A375 (cell line): ENCODE measurements around the gene TAF11L3. TPM values are rescaled to one million over a fixed set of nuclear protein-coding genes. Genes with fewer than 3 reads are reported as not detected.

ENCODE experiments used
- small RNA-seq: library from RNA; depleted of rRNA; stranded (forward); fragments of <200 nt; gene quantifications from one replicate; pipeline ENCODE3, GENCODE V24; 2014
- total RNA-seq: library from RNA; depleted of rRNA; stranded (reverse); fragments of >200 nt; shearing (Covaris generic); gene quantifications from 2 replicates; pipeline ENCODE4 v1.2.3, GENCODE V29; 2014; rRNA removed

The TAF11L3 gene
- total RNA-seq = not detected in 2 replicates

DNA sequence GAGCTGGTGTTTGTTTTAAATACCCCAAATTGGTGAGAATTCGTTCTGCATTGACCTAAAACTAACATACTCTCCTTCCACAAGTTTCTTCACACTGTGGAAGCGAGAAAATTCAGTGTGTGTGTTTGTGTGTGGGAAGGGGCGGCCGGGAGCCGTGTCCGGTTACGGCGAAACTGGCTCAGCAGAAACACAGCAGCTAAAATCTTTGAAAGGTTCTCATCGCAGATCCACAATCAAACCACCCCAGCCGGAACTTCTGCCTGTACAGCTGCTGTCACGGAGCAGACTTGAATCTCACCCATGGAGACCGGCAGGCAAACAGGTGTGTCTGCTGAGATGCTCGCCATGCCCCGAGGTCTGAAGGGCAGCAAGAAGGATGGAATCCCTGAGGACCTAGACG lies at the start of gene TAF11L3:
Gene TAF11L3 (plus strand): TSS at position 301 of the 400 bp plus-strand sequence.

DNA sequence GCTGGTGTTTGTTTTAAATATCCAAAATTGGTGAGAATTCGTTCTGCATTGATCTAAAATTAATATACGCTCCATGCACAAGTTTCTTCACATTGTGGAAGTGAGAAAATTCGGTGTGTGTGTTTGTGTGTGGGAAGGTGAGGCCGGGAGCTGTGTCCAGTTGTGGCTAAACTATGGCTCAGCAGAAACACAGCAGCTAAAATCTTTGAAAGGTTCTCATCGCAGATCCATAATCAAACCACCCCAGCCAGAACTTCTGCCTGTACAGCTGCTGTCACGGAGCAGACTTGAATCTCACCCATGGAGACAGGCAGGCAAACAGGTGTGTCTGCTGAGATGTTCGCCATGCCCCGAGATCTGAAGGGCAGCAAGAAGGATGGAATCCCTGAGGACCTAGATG lies 20.2 kb upstream of the TAF11L3 start, which contains the start of gene TAF11L2:
Gene TAF11L2 (plus strand): TSS at position 301 of the 400 bp plus-strand sequence.

DNA sequence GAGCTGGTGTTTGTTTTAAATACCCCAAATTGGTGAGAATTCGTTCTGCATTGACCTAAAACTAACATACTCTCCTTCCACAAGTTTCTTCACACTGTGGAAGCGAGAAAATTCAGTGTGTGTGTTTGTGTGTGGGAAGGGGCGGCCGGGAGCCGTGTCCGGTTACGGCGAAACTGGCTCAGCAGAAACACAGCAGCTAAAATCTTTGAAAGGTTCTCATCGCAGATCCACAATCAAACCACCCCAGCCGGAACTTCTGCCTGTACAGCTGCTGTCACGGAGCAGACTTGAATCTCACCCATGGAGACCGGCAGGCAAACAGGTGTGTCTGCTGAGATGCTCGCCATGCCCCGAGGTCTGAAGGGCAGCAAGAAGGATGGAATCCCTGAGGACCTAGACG lies 3.3 kb downstream of the TAF11L3 start, which contains the start of gene TAF11L4:
Gene TAF11L4 (plus strand): TSS at position 301 of the 400 bp plus-strand sequence.

DNA sequence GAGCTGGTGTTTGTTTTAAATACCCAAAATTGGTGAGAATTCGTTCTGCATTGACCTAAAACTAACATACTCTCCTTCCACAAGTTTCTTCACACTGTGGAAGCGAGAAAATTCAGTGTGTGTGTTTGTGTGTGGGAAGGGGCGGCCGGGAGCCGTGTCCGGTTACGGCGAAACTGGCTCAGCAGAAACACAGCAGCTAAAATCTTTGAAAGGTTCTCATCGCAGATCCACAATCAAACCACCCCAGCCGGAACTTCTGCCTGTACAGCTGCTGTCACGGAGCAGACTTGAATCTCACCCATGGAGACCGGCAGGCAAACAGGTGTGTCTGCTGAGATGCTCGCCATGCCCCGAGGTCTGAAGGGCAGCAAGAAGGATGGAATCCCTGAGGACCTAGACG lies 6.8 kb downstream of the TAF11L3 start, which contains the start of gene TAF11L5:
Gene TAF11L5 (plus strand): TSS at position 301 of the 400 bp plus-strand sequence.

DNA sequence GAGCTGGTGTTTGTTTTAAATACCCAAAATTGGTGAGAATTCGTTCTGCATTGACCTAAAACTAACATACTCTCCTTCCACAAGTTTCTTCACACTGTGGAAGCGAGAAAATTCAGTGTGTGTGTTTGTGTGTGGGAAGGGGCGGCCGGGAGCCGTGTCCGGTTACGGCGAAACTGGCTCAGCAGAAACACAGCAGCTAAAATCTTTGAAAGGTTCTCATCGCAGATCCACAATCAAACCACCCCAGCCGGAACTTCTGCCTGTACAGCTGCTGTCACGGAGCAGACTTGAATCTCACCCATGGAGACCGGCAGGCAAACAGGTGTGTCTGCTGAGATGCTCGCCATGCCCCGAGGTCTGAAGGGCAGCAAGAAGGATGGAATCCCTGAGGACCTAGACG lies 10.2 kb downstream of the TAF11L3 start, which contains the start of gene TAF11L6:
Gene TAF11L6 (plus strand): TSS at position 301 of the 400 bp plus-strand sequence.

Small RNA genes within 50 kb of the gene (small RNA-seq; reads per million reads assigned to genes)
- not detected for gene AC106774.3

Other genes starting within 250 kb of the TAF11L3 start
- gene TAF11L2, start 20.1 kb upstream of the TAF11L3 start, total RNA-seq = not detected in 2 replicates
- gene TAF11L4, start 3.4 kb downstream of the TAF11L3 start, total RNA-seq = not detected in 2 replicates
- not detected in 2 replicates for gene TAF11L5, start 6.9 kb downstream of the TAF11L3 start, total RNA-seq
- gene TAF11L6, start 10.3 kb downstream of the TAF11L3 start, total RNA-seq = not detected in 2 replicates
- not detected in 2 replicates for gene TAF11L7, start 67.4 kb downstream of the TAF11L3 start, total RNA-seq
- not detected in 2 replicates for gene TAF11L8, start 72.6 kb downstream of the TAF11L3 start, total RNA-seq
- gene TAF11L9, start 76.0 kb downstream of the TAF11L3 start, total RNA-seq = not detected in 2 replicates
- not detected in 2 replicates for gene TAF11L10, start 79.5 kb downstream of the TAF11L3 start, total RNA-seq
- not detected in 2 replicates for gene TAF11L11, start 85.8 kb downstream of the TAF11L3 start, total RNA-seq
- gene TAF11L12, start 92.0 kb downstream of the TAF11L3 start, total RNA-seq = not detected in 2 replicates
- gene TAF11L13, start 113.7 kb downstream of the TAF11L3 start, total RNA-seq = 0.50 and 0.91 TPM in 2 replicates
- gene TAF11L14, start 116.1 kb downstream of the TAF11L3 start, total RNA-seq = not detected in 2 replicates